ENCODE data around the gene CLCA1. TPM values are rescaled to one million over a fixed set of nuclear protein-coding genes. Genes with fewer than 3 reads are reported as not detected.
A peak's percentile ranks its signal among the peaks of the same experiment; 100 is the strongest.
"Not testable (repeated sequence)": the region's sequence is repeated elsewhere in the genome, so short reads cannot be mapped to it uniquely, and the experiment has no call there.

The CLCA1 gene
- total RNA-seq, 1 experiment from 2014 or later, result not detected

GRCh38 chr1:86499987-86500593 lies 31.4 kb downstream of the CLCA1 start:
- Histone ChIP-seq H3K9ac (ENCODE audit: low read length) (no peak overlapping the region), H3K79me2 (ENCODE audit: low read length) (no peaks in the 10 kb centered on the region), H3F3A (ENCODE audit: low read length, unreplicated experiment) (no peaks in the 10 kb centered on the region), H3K4me3 (ENCODE audit: low read length) (no peak overlapping the region), H3K9me3 (ENCODE audit: low read length) (no peaks in the 10 kb centered on the region), H3K27me3 (ENCODE audit: low read length) (no peaks in the 10 kb centered on the region), H3K27ac (ENCODE audit: low read length) (no peak overlapping the region), H3K9me2 (replicated peaks; ENCODE audit: low read length) (no peaks in the 10 kb centered on the region), H3K4me2 (ENCODE audit: low read length) (no peak overlapping the region), H3K4me1 (ENCODE audit: insufficient read depth, low read length) (peaks cover 10% of the 10 kb centered on the region), H4K20me1 (ENCODE audit: low read length) (no peaks in the 10 kb centered on the region), H2AFZ (ENCODE audit: low read length) (no peak overlapping the region), H3K36me3 (ENCODE audit: low read depth, low read length) (peaks cover 3% of the 10 kb centered on the region; the same call in 1 of the 2 replicates)
- intact Hi-C loops (cut with micrococcal nuclease), result loop anchor here (5.0 to 10.0 kb wide), 2 partner anchors 185 to 242 kb away; no protein-coding TSS in a partner anchor
- ChIA-PET POLR2A (ENCODE audit: unreplicated experiment) (no interaction called here), CTCF (interaction anchor here (0.7 kb wide), 1 partner anchor 107 kb away, joined by 3 read pairs; no protein-coding TSS in a partner anchor)
- TF ChIP-seq EZH2 (IDR thresholded peaks at IDR 0.05; ENCODE audit: low read length, unreplicated experiment) (no peak), CTCF (conservative IDR thresholded peaks at IDR 0.05; ENCODE audit: low read depth, low read length) (peak; percentile 99), EZH2phosphoT487 (IDR thresholded peaks at IDR 0.05; ENCODE audit: borderline replicate concordance, low read length) (no peak)
- ATAC-seq (no peak), DNase-seq (peak; percentile 63)
- BruUV-seq (replicated peaks), result no TSS peak

GRCh38 chr1:86500714-86501113 lies 32.0 kb downstream of the CLCA1 start:
- H2AFZ ChIP-seq (ENCODE audit: low read length), result no peak overlapping the region
- H3K36me3 ChIP-seq (ENCODE audit: low read depth, low read length), result peaks cover 3% of the 10 kb centered on the region; the same call in 1 of the 2 replicates
- no peaks in the 10 kb centered on the region for H3K79me2 ChIP-seq (ENCODE audit: low read length)
- DNase-seq, result no peak
- POLR2A ChIA-PET (ENCODE audit: unreplicated experiment), result no interaction called here
- no peak overlapping the region for H3K4me2 ChIP-seq (ENCODE audit: low read length)
- TF ChIP-seq CTCF (conservative IDR thresholded peaks at IDR 0.05; ENCODE audit: low read depth, low read length), result no peak
- no peak for TF ChIP-seq EZH2 (IDR thresholded peaks at IDR 0.05; ENCODE audit: low read length, unreplicated experiment)
- TF ChIP-seq EZH2phosphoT487 (IDR thresholded peaks at IDR 0.05; ENCODE audit: borderline replicate concordance, low read length), result no peak
- CTCF ChIA-PET, result interaction anchor here (0.7 kb wide), 1 partner anchor 108 kb away, joined by 3 read pairs; no protein-coding TSS in a partner anchor
- no peaks in the 10 kb centered on the region for H3K9me2 ChIP-seq (replicated peaks; ENCODE audit: low read length)
- no TSS peak for BruUV-seq (replicated peaks)
- H3K27me3 ChIP-seq (ENCODE audit: low read length), result no peaks in the 10 kb centered on the region
- H3K9ac ChIP-seq (ENCODE audit: low read length), result no peak overlapping the region
- no peak overlapping the region for H3K4me3 ChIP-seq (ENCODE audit: low read length)
- H3K27ac ChIP-seq (ENCODE audit: low read length), result no peak overlapping the region
- no peak for ATAC-seq
- intact Hi-C loops (cut with micrococcal nuclease), result loop anchor here (5.0 to 10.0 kb wide), 2 partner anchors 184 to 242 kb away; no protein-coding TSS in a partner anchor
- H4K20me1 ChIP-seq (ENCODE audit: low read length), result no peaks in the 10 kb centered on the region
- H3K9me3 ChIP-seq (ENCODE audit: low read length), result no peaks in the 10 kb centered on the region
- peaks cover 16% of the 10 kb centered on the region for H3K4me1 ChIP-seq (ENCODE audit: insufficient read depth, low read length)
- H3F3A ChIP-seq (ENCODE audit: low read length, unreplicated experiment), result no peaks in the 10 kb centered on the region

GRCh38 chr1:86502125-86502646 lies 33.5 kb downstream of the CLCA1 start:
- H3K27me3 ChIP-seq (ENCODE audit: low read length); H4K20me1 ChIP-seq (ENCODE audit: low read length); H3F3A ChIP-seq (ENCODE audit: low read length, unreplicated experiment); H3K27ac ChIP-seq (ENCODE audit: low read length); POLR2A ChIA-PET (ENCODE audit: unreplicated experiment); H3K9me3 ChIP-seq (ENCODE audit: low read length); H3K9me2 ChIP-seq (replicated peaks; ENCODE audit: low read length); BruUV-seq (replicated peaks); H3K79me2 ChIP-seq (ENCODE audit: low read length); H3K36me3 ChIP-seq (ENCODE audit: low read depth, low read length): not testable (repeated sequence)
- CTCF ChIA-PET, result interaction anchor here (0.5 to 1.6 kb wide), 2 partner anchors 57 to 122 kb away, joined by 7 to 8 read pairs; no protein-coding TSS in a partner anchor
- peak; percentile 79 for ATAC-seq
- intact Hi-C loops (cut with micrococcal nuclease), result loop anchor here (1.0 to 10.0 kb wide), 5 partner anchors 68 to 240 kb away; no protein-coding TSS in a partner anchor
- Histone ChIP-seq H3K4me3 (ENCODE audit: low read length) (peak overlapping the region; percentile 68), H3K9ac (ENCODE audit: low read length) (peak overlapping the region; percentile 13; the same call in 1 of the 2 replicates), H3K4me2 (ENCODE audit: low read length) (peak overlapping the region; percentile 82), H2AFZ (ENCODE audit: low read length) (peak overlapping the region; percentile 88), H3K4me1 (ENCODE audit: insufficient read depth, low read length) (peaks cover 16% of the 10 kb centered on the region)
- TF ChIP-seq CTCF (conservative IDR thresholded peaks at IDR 0.05; ENCODE audit: low read depth, low read length), result peak; percentile 59
- DNase-seq, result peak; percentile 74
